HG03159 (cell line): ENCODE data around the gene ELFN1.
"Not testable (repeated sequence)": the region's sequence is repeated elsewhere in the genome, so short reads cannot be mapped to it uniquely, and the experiment has no call there.

Experiments used
- ATAC-seq: cut with Tn5 transposase; IDR thresholded peaks from one replicate; pipeline ENCODE4 v1.9.1; 2021; ENCODE audit warnings: mild to moderate bottlenecking, moderate library complexity; ENCODE audit not compliant: unreplicated experiment

The ELFN1 gene

DNA sequence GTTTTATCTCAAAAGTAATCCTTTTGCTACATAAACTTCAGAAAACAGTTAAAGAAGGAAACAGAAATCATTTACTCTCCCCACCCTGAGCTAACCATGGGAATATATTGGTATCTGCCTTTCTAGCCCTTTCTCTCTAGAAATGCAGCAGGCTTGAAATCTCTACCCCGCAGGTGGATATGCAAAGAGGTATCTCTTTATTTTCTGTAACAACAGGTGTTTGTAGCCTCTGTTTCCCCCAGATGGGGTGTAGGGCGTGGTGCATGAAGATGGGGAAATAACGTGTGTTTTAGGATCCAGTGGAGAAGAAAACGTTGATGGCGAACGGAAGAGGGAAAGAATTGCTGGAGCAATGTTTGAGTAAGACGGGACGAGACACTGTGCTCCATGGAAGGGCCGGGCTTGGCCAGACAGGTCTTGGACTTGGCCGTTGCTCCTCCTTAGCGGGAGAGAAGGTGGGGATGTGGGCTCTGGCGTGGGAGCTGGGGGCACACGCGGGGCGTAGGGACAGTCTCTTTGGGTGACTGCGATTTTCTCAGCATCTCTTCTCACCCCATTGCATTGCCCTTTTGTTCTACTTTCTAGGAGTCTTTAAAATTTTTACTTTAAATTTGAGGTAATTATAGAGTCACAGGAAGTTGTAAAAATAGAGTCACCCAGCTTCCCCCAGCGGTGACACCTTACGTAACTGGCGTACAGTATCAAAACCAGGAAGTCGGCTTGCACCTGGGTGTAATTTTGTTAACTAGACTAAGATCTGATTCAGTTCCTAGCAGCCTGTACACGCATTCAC lies 82.9 kb downstream of the ELFN1 start:
- ATAC-seq: no peak

DNA sequence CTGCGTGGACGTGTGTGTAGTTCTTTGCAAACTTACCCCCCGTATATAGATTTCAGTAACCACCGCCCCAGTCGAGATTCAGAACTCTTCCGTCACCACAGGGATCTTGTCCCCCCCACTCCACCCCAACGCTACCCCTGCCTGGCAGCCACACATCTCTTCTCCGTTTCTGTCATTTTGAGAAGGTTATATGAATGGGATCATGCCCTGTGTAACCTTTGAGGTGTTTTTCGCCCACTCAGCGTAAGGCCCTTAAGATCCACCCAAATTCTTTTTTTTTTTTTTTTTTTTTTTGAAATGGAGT lies 83.4 kb downstream of the ELFN1 start:
- ATAC-seq: no peak

DNA sequence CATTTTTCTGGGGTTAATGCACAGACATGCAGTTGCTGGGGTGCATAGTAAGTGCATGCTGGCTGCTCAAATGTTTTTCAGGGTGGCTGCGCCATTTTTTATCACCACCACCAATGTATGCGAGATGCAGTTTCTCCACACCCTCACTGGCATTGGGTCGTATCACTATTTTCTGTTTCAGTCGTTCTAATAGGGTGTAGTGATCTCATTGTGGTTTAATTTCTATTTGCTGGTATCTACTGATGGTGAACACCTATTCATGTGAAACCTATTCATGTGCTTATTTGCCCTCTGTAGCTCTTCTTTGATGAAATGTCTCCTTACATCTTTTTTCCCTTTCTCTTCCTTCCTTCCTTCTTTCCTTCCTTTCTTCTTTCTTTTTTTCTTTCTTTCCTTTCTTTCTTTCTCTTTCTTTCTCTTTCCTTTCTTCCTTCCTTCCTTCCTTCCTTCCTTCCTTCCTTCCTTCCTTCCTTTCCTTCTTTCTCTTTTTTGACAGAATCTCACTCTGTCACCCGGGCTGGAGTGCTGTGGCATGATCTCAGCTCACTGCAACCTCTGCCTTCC lies 84.3 kb downstream of the ELFN1 start:
- no peak for ATAC-seq

DNA sequence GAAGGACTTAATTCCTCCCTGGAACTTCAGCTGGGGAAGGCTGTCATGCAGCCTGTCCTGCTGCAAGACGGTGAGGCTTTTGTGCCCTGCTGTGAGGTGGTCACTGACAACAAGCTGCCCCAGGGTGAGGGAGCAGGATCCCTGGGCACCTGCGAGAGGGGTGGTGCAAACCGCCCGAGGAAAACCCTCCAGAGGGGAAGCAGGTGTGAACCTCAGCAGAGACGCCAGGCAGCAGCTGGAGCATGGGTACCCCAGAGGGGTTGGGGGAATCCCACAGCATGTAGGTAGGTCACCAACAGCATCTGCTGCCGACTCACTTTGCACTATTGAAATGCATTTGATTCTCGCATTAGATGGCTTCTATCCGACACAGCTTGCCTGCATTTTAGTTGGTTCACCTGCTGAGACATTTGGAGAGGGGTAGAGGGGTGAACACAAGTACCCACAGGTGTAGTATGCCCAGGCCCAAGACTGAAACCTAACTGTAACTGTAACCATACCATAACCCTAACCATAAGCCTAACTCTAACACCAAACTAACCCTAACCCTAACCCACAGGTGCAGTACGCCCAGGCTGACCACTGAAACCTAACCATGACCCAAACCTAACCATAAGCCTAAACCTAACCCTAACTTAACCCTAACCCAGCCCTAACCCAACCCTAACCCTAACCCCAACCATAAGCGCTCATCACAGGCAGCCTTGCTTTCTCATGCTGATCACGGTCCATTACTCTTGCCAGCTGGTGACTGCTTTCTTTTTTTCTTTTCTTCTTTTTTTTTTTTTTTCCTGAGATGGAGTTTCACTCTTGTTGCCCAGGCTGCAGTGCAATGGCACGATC lies 85.9 kb downstream of the ELFN1 start:
- ATAC-seq: no peak

DNA sequence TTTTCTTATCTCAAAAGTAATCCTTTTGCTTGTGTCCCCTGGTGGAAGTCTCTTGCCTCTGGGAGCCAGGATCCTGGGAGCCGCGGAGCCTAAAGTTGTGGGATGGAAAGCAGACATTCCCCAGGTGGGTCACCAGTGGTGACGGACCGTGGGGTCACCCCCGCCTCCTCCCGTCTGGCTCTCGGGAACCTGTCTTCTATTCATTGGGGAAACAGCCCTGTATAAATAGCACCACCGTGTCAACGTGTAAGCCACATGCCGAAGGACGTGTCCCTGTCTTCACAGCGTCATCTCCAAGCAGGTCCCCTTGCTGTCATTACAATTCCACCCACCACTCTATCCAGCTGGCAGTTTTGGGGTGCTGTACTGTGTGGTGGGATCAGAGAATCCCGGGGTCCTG lies 87.5 kb downstream of the ELFN1 start:
- no peak for ATAC-seq

DNA sequence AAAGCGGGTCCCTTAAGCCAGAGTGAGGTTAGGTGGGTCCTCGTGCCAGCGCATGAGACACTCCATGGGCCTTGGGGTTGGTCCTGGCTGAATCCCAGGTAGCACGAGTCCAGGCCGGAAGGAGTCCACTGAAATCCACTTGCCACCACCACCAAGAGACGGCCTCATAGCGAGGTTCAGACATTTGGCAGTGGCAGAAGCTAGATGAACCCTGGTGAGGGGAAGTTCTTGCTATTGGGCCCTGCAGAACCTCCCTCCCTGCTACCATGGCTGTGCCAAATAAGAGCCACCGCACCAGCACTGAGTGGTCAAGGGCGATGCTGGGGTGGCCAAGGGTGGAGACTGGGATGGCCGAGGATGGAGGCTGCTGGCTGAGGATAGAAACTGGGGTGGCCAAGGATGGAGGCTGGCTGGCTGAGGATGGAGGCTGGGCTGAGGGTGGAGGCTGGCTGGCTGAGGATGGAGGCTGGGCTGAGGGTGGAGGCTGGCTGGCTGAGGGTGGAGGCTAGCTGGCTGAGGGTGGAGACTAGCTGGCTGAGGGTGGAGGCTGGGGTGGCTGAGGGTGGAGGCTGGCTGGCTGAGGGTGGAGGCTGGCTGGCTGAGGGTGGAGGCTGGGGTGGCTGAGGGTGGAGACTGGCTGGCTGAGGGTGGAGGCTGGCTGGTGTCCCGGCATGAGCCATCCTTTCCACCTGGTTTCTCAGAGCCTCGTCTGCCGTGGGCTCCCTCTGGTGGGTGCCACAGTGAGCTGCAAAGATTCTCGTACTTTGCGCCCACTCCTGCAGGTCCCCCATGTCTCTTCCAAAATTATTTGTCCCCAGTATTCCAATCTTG lies 88.2 kb downstream of the ELFN1 start:
- ATAC-seq: no peak

DNA sequence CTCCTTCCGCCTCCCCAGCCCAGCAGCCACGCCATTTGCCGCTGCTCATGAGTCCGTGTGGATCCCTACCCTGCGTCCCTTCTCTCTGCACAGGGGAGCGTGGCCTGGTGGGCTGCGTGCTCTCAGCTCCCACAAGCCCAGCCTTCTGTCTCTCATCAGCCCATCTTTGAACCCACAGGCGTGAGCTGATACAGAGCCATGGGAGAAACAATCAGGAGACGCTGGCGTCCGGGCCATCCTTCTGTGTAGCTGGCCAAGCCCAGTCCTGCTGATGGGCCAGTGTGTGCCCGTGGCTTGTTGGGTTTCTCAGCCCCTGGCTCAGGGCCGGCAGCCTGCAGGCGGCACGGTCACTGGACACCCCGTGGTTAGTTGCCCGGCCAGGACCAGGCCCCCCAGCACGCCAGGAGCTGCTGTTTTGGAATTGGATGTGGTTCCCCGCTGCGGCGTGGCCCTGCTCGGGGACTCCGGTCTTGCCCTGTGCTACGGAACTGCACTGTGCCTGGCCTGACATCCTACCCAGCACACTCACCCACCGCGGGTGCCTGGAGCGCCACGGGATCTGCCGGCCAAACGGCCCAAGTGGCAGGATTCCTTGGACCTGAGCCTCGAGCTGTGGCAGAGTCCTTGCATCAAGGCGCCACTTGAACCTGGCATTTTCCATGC lies 88.9 kb downstream of the ELFN1 start:
- ATAC-seq: no peak

DNA sequence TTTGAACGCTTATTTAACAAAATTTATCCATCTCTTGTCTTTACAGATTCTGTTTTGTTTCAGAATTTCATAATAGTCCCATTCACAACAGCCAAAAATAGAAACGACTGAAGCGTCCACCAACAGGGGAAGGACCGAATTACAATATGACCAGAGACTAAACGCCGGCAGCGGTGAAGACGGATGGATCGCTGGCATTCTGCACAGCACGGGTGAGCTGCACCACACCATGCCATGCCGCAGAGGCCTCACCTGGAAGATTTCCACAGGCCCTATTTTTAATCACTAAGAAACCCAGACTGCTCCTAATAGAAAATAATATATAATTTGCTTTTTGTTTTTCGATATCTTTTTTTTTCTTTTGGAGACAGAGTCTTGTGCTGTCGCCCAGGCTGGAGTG lies 91.0 kb downstream of the ELFN1 start:
- no peak for ATAC-seq

DNA sequence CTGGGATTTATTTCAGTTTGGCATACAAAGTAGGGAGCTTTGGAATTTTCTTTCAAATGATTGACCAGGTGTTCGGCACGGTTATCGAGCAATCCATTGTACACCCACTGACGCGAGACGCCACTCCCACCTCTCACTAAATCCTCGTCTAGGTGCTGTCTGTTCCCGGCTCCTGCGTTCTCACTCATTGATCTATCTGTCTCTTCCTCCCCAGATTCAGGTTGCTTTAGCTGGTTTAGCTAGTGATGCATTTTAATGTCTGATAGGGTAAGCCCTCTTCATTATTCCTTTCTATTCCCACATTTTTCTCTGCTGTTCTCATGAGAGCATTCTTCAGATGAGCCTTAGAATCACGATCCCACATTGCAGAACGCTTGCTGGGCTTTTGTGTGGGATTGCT lies 91.7 kb downstream of the ELFN1 start:
- no peak for ATAC-seq

DNA sequence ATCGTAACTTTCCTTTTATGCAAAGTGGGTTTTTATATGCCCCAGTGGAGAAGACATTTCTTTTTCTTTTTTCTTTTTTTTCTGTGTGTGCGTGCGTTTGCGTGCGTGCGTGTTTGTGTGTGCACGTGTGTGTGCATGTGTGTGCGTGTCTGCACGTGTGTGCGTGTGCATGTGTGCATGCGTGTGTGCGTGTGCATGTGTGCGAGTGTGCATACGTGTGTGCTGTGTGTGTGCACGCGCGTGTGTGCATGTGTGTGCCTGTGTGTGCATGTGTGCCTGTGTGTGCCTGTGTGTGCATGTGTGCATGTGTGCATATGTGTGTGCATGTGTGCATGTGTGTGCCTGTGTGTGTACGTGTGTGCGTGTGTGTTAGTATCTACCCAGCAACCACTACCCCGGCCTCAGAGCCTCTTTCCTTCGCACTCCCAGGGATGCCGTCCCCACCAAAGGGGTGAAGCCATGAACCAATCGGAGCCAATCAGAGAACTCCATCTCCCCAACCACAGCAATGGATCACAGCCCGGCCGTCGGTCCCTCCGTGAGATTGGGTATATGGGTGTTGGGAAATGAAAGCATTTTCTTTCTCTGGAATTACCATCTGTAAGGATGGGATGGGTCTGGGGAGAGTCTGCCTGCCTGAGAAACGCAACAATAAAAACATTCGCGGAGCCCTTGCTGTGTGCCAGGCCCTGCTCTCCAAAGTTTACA lies 92.3 kb downstream of the ELFN1 start:
- ATAC-seq: no peak

DNA sequence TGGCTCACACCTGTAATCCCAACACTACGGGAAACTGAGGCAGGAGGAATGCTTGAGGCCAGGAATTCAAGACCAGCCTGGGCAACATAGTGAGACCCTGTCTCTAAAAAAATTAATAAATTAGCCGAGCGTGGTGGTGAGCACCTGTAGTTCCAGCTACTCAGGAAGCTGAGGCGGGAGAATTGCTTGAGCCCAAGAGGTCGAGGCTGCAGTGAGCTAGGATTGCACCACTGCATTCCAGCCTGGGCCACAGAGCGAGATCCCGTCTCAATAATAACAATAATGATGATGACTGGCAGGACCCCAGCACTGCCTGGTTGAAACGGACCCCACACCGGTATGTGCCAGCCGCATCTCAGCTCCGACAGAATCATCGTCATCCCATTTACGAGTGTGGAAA lies 93.0 kb downstream of the ELFN1 start:
- ATAC-seq: no peak

DNA sequence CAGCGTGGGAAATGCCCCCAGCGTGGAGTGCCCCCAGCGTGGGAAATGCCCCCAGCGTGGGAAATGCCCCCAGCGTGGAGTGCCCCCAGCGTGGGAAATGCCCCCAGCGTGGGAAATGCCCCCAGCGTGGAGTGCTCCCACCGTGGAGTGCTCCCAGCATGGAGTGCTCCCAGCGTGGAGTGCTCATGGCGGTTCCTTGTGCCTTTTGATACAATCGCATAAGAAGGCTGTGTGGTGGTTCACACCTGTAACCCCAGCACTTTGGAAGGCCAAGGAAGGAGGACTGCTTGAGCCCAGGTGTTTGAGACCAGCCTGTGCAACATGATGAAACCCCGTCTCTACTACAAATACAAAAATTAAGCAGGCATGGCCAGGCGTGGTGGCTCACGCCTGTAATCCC lies 93.8 kb downstream of the ELFN1 start:
- not testable (repeated sequence) for ATAC-seq

DNA sequence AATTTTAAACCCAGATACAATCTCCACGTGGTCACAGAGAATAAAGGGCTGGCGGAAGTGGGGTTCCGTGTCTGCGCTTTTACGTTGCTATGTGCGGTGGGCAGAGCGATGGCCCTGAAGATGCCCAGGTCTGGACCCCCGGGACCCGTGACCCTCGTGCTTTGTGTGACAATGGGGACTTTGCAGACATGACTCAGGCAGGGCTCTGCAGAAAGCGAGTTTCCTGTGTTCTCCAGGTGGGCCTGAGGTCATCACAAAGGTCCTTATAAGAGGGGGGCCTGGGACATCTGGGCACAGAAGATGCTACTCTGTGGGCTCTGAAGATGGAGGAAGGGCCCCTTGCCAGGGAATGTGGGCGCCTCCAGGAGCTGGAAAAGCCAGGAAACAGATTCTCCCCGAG lies 95.3 kb downstream of the ELFN1 start:
- no peak for ATAC-seq

DNA sequence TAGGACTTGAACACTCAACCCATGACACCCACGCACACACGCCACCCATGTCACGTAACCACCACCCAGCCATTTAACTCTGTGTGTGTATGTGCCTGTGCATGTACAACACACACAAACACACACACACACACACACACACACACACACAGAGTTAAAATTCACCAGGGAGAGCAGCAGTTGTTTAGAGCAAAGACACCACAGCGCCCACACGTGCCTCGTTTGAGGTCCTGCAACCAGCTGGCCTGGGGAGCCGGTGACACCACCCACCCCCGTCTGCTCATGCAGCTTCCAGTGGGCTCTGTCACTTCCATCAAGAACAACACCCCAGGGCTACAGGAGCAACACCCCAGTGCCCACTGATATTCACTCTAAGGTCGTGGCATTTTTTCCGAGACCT lies 97.4 kb downstream of the ELFN1 start:
- ATAC-seq: no peak

DNA sequence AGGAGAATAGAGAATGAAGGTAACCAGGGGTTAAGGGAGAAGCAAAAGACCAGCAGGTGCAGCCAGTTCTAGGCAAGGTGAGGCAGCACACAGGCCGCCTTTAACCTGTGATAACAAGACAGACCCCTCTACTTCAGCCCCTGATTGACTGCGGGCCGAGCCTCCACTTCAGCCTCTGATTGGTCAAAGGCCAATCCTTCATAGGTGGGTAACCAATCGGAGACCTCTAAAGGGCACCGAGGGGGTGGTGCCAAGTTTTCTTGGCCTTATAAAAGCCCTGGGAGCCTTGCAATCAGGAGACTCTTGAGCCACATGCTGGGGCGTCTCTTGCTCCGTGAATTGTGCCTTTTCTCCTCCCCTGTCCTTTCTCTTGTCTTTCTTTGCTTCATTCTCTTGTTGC lies 98.8 kb downstream of the ELFN1 start:
- no peak for ATAC-seq

DNA sequence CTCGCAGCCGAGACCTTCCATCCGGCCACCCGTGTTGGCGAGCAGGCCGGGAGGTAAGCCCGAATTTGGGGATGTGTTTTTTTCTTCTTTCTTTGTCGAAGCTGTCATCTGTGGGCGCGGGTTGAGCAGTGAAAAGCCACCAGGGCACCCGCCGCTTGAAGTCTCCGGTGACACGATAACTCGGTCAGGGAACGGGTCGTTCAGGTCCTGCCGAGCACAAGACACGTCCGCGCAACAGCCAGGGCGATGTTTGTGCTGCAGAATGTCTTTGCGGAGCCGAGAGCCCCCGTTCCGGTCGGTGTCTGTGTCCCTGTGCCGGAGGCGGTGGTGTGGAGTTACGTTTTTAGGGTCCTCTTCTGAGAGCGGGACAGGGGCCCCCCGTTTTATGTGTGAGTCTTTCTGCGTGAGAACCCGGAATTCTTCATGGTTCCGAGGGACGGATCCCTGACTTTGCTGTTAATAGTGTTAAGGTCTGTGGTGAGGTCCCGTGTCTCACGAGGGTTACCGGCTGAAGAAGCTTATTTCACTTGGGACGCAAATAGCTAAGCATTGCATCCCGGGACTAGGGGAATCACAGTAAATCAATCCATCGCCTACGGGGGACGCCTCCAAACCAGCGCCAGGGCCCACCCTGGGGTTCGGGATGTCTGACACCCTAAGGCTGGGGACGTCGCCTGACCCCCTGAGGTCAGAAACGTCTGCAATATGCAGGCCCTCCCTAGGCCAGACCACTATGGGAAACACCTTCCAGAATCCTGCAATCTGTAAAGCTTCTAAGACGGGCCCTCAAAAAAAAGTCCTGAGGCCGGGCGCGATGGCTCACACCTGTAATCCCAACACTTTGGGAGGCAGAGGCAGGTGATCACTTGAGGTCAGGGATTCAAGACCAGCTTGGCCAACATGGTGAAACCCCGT lies 99.5 kb downstream of the ELFN1 start:
- ATAC-seq: no peak

DNA sequence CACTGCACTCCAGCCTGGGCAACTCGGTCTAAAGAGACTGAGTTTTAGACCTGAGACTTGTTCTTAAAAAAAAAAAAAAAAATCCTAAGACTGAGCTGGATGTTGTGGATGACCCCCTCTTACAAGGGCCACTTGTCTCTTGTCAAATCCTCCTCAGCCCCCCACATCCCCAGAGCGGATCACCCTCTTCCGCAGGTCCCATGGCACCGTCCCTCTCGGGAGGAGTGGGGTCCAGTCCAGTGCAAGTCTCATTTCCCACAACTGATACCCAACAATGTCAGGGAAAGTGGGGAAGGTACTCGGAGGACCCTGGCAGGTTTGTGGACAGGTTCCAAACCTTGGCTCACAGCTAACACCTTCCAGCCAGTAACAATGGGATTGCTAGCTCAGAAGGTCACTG lies 100.3 kb downstream of the ELFN1 start:
- no peak for ATAC-seq

DNA sequence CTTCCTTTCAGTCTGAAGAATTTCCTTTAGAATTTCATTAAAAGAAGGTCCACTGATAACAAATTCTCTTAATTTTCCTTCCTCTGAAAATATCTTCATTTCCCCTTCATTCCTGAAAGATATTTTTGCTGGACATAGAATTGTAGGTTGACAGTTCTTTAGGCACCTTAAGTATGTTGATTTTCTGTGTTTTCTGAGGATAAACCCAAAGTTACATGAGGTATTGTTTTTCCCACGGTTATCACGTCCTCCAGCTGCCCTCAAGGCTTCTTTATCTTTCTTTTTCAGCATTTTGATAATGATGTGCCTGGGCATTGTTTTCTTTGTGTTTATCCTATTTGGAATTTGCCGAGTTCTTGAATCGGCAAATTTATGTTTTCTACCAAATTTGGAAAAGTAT lies 105.3 kb downstream of the ELFN1 start:
- ATAC-seq: no peak

DNA sequence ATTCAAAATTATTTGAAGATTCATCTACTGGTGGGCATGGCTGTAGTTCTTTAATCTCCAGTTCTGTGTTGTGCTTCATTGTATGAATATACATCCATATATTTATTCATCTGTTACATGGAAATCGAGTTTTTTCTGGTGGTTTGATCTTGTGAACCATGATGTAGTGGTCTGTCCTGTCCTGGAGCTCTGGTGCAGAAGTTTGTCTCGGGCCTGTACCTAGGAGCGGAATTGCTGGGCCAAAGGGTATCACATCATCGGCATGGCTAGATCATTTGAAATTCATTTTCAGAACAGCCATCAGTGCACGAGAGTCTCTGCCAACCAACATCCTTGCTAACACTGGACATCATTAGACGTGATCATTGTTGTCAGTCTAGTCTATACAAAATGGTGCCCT lies 107.0 kb downstream of the ELFN1 start:
- ATAC-seq: no peak
